Ecto neural progenitor cell (in vitro differentiated cells): ENCODE results near the gene COL23A1.

Experiments used
- DNase-seq: peaks from one replicate; pipeline ENCODE4 v3.0.0-alpha.2; 2018; ENCODE audit warnings: low spot score

Gene COL23A1

DNA sequence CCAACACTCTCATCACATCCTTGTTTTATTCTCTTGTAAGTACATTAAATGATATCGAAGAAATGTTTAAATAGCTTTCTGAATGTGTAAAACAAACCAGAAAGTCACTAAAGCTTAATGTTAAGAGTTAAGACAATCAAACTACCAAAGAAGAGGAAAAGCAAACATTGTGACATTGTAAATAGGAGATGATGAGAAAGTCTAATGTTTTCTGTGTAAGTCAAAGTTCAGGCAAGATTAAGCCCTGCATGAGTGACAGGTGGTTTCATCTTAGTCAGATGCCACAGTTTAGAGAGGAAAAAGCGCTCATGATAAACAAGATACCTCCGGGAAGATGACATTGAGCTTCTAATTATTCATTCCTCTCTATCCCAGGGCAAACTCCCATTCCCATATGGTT, 306.7 kb downstream of the COL23A1 start:
- DNase-seq = no peak

DNA sequence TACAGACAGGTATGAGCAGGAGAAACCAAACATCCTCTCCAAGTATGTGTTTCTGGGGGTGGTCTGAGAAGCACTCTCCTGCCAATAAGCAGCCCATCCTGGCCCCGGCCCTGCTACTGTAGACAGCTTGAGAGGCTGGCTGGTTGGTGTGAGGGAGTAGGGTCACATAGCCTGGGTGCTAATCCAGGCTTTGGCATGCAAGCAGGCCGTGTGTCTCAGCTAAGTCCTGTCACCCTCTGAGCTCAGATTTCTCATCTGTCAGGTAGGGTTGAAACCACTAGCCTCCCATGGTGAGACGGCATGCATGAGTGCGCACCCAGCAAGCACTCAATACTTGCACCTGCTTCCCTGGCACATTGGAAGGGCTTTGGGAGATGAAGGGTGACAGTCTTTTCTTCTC, 307.8 kb downstream of the COL23A1 start:
- no peak for DNase-seq

DNA sequence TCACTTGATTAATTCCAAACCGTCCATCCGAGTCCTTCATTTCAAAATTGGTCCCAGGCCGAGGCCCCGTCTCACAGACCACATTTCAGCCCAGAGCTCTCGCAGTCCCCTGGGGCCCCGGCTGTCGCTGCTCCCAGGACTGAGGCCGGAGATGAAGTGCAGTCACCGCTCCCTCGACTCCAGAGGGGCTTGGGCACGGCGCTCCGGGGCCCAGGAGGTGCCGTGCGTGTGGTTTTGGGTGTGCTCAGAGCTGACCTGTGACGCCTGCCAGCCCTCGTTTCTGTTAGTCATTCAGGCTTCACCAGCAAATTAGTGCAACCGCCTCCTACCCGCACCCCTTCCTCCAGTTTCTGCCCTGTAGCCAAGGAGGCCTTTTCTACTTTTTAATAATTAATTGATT, 308.9 kb downstream of the COL23A1 start:
- no peak for DNase-seq

DNA sequence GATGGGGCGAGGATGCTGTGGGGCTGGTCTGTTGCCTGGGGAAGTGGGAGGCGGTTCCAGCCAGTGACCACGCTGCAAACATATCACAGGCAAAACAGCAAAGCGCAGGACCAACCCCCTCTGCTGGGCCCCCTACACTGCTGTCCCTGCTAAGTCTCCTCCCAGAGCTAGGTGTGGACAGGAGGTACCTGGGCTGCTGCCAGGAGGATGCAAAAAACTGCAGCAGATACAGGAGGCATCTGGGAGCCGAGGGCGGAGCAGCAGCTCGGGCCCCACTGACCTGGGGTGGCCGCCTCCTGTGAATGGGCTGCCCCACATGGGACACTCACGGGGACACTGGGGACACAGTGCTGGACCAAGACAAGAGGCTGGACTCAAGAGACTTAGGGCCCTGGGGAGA, 309.6 kb downstream of the COL23A1 start:
- no peak for DNase-seq

DNA sequence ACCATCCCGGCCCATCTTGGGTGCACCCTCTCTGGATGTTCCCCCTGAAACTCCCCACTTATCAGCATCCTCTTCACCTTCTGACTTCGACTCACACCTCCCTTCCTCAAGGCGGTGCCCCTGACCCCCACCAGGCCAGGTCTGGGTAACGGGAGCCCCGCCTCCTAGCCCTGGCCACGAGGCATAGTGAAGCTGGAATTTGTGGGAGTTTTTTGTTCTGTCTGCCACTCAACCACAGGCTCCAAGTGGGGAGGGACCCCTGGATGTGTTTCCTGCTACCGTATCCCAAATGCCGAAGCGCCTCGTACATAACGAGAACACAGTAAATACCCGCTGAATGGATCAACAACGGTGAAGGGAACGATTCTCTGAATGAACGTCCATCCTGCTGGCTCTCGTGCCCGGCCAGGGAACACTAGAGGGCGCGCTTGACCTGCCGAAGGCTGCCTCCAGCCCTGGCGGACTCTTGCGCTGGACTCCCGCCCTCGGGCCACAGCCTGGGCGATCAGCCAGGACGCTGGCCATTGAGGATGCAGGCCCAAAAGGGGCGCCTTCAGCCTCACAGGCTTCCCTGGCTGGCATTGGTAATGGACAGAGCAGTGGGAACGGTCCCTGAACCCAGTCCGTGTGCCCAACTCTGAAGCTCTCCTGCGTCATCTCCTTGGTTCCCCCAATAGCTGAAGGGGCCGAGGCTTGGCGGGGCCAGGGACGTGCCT, 310.3 kb downstream of the COL23A1 start:
- peak; percentile 94 for DNase-seq

DNA sequence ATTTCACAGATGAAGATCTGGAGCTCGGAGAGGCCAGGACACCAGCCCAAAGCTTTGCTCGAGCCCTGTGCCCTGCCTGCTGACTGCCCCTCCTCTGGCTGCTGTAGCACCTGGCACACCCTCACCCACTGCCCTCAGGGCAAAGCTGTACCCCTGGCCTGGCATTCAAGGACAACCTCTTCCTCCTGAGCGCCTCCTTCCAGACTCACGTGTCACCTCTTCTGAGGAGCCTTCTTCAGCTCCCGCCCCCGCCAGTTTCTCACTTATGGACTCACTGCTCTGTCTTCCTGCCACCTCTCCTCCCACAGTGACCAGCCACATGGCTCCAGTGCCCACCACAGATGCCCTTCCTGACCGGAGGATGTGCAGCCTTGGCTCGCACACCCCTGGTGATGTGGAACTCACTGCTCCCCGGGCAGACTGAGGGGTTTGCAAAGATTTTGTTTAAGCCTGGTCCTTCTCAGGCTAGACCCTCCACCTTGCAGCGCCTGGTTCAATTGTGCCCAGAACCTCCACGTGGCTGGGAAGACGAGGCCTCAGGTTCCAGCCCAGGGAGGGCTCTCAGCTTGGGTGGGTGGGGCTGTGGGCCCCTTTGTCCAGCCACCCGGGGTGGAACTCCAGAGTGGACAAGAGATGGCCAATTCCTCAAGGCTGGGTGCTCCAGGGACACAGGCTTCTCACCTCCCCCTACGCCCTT, 311.0 kb downstream of the COL23A1 start:
- no peak for DNase-seq

DNA sequence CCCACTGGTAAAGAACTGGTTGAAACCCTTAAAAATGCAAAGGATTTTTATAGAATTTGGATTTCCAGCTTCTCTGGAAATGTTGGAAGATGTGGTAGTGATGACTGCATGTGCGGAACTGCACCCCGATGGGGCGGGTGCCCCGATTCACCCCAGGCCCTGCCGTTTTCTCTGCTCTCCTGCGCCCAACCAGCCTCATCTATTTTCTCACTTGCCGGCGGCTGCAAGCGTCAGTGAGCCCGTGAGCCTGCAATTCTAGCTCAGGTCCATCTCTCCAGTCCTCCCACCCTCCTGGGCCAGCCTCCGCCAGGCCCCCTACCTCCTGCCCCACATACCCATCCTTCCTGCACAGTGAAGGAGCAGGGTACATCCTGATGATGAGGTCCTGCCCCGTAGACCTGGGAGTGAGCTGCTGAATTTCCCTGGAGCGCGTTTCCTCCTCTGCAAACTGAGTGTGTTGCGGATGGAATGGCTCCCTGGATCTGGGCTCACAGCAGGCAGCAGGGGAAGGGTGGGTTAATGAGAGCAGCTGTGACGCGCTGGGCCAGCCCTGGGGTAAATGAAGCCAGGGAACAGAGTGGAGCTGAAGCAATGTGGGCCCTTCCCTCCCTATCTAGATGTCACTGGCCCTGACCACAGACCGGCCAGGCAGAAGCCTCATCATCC, 311.7 kb downstream of the COL23A1 start:
- DNase-seq = no peak

DNA sequence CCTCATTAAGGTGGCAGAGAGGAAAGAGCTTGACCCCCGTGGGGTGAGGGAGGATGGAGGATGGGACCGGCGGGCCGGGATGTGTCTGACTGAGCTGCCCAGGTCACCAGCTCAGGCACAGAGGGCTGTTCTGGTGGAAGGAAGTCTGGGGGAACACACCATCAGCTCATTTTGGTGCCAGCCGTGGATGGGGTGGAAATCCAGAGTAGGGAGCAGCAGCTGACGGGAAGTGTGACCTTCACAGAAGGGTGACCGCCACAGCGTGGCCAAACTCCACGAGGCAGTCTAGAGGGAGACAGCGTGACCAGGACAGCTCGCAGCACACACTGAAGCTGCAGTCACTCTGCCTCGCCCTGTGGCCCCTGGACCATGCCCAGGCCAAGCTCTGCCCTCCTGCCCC, 312.3 kb downstream of the COL23A1 start:
- DNase-seq = no peak

DNA sequence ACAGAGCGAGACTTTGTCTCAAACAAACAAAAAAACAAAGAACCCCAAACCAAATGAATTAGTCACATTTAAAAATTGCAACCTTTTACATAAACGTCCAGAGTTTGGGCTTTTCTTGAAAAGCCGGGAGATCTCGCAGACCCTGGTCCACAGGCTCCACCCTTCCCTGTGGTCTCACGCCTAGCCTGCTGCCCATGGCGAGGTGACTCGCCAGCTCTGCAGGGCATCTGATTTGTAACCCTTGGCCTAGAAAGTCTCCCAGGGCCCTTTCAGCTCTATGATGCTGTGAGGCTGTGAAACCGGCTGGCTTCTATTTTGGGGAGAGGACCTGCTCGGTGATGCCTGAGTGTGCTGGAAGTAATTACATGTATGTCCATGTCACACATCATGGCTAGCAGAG, 312.8 kb downstream of the COL23A1 start:
- no peak for DNase-seq

DNA sequence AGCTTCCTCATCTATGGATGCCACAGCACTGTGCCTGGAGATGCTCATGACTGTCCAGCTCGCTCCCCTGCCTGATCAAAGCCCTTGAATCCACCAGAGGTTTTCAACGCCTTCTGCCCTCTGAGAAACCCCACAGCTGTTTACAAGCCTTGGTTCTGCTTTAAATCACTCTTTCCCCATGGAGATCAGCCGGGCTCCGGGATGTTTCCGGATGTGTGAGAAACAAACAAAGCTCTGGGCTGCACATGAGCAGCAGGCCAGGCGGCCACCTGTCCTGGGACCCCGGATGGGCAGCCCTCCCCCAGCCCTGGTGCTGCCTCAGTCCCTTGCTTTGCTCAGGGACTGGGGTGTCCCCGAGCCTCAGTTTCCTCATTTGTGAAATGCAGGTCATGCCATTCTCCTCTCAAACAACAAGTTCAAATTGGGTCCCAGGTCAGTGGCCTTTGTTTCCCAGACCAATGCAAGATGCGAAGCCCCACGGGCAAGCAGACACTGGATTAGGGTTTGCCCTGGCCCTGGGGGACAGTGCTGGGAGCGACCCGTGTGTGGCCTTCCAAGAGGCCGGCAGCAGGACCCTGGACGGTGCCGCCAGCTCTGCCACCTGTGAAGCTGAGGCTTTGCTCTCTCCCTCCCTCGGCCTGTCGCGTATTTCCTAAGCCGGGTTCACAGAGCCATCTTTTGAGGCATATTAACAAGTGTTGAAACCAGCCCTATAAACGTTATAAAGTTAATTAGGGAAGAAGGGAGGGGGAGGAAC, 315.2 kb downstream of the COL23A1 start:
- no peak for DNase-seq

DNA sequence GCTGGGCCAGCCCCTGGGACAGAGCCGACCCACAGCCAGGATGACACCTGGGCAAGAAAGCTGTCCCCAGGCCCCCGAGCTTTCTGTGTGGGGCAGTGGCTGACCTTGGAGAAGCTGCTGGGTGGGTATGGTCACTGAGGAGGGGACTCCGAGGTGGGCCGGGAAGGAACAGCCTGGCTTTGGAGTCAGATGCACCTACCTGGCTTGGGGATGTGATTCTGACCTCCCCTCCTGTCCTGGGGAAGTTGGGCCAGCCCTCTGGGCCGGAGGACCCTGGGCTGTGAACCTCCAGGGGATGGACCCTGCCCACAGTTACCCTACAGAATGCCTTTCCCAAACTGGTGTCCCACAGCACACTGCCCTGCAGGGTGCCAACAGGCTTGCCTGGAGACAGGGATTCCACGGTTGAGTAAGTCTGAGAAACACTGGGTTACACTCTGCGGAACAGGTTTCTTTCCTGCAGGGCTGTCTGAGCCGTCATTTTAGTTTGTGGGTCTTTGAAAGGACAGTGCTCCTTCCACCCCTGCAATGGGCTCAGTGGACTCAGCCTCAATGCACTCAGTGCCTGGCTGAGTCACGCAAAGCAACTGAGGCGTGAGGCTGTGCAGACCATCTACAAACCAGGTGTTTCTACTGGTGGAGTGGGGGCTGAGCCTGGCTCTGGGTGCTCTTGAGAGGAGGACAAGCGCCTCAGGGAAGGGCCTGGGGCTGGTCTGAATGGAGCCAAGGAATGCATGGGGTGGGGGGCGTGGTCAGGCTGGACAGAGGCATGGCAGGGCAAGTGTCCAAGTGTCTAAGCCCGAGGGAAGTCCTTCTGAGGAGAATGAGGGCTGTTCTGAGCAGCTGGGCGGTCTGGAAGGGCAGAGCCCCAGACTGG, 316.3 kb downstream of the COL23A1 start:
- DNase-seq = no peak

DNA sequence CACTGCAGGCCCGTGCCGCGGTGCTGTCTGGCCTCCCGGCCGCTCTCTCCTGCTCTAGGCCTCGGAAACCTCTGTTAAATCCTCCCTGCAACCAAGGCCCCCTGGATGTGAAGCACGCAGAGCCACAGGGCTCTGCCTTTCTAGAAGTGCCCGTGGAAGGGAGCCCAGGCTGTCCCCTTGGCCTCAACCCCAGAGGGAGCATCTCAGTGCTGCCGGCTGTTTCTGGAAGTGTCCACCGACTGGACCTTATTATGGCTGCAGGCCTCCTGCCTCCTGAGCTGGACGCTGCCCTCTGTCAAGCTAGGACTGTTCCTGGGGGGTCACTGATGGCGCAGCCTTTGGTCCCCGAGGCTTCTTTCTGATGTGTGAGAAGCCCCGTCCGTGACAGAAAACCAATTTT, 317.2 kb downstream of the COL23A1 start:
- DNase-seq = no peak

DNA sequence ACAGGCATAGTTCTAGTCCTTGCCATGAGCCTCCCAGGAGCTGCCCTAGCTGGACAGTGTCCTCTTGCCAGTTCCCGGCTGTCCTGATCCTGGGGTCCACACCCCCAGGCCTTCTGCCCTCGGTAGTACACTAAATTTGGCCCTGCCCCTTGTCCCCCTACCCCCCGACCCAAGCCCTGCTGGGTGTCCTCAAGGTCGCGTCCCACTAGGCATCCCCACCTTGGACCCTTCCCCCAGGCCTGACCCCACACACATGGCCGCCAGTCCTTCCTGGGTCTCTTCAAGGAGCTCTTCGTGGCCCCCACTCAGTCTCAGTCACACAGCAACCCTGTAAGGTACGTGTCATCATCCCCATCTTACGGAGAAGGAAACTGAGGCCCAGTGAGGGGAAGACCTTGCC, 317.6 kb downstream of the COL23A1 start:
- no peak for DNase-seq

DNA sequence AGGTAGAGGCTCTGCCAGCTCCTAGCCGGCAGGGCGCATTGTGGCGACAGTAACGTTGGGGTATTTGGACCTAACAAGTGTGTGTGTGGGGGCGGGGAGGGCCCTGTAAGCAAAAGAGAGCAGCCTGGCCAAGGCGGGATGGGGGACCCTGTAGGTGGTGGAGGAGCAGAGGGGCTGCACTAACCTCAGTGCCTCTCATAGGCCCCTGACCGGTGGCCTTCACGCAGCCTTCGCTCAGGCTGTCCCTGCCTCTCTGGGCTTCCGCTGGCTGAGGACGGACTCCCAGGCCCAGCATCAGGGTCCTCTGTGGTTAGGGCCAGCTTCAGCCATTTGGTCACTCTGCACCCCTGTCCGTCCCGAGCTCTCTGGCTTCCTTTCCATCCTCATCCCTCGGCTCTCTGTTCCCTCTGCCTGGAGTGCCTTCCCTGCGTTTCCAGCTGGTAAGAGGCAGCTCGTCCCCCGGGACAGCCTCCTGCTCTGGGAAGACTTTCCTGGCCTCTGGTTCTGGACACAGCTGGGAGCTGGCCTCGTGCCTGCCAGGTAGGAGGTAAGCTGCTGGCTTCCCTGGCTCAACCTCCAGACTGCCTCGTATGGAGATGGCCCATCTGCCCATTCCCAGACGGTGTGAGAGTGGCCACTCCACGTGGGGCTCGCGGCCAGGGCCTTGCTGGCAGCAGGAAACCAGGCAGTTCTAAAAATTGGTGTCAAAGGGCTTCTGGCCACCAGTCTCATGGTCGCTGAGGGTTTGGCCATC, 318.3 kb downstream of the COL23A1 start:
- no peak for DNase-seq

DNA sequence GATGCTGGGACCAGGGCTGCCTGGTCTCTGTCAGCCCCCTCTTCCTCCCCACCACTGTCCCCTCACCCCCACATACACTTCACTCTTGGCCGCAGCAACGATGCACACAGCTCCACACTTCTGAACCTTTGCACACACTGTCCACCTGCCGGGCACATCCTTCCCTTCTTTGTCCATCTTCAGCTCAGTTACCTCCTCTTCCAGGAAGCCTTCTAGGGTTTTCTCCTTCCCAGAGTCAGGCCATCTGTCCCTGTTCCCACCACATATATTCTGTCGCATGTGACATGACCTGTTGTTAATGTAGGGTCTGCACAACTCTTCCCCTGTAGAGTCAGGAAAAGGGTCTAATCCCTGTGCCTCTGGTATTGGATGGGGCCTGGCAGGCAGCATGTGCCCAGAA, 319.0 kb downstream of the COL23A1 start:
- no peak for DNase-seq

DNA sequence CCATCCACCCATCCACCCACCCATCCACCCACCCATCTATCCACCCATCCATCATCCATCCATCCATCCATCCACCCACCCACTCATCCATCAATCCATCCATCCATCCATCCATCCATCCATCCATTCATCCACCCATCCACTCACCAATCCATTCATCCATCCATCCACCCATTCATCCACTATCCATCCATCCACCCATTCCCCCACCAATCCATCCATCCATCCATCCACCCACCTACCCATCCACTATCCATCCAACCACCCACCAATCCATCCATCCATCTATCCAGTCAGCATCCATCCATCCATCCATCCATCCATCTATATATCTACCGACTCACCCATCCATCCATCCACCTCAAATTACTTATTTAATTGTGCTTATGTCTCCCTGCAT, 320.7 kb downstream of the COL23A1 start:
- no peak for DNase-seq

DNA sequence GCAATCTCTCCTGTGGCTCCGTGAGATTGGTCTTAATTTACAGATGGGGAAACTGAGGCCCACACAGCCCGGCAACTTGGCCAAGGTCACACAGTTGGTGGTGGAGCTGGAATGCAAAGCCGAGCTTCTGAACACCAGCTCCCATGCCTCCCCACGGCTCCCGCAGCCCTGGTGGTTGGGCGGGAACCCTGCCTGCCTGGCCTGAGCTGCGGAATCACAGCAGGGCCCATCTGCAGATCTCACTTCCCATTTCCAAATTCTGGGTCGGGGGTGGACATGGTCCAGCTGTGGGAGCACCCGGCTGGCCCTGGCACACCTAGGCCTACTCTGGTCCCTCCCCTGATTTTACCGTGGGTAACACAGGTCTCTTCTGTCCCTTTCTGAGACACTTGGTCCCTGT, 322.3 kb downstream of the COL23A1 start:
- DNase-seq = no peak

DNA sequence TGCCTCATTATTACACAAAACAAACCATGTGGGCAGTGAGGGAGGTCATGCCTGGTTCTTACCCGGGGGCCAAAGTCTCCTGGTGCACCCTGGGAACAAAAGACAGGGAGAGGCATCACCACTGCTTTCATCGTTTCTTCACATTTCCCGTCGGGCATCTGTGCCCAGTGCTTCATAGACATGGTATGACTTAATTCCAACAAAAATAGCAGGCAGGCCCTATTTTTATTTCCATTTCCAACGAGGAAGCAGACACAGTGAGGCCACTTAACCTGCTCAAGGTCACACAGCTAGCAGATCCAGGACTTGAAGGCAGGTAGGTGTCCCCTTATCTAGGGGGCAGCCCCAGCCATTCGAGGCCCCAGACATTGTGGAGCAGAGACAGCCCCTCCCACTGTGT, 322.9 kb downstream of the COL23A1 start:
- DNase-seq = no peak

DNA sequence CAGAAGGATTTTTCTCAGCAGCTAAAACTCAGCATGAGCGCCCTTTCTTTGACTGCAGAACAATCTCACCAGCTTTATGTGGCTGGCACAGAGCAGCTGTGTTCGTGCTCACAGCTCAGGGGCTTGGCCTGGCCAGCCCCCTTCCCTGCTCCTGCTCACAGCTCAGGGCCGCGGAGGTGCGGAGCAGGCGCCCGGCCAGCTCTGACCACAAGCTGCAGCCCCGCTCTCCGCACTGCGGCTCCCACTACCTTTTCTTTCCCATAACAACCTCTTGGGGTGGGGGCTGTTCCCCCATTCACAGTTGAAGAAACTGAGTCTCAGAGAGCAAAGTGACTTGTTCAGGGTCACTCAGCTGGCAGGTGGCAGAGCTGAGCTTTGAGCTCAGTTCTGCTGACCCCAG, 323.6 kb downstream of the COL23A1 start:
- no peak for DNase-seq

DNA sequence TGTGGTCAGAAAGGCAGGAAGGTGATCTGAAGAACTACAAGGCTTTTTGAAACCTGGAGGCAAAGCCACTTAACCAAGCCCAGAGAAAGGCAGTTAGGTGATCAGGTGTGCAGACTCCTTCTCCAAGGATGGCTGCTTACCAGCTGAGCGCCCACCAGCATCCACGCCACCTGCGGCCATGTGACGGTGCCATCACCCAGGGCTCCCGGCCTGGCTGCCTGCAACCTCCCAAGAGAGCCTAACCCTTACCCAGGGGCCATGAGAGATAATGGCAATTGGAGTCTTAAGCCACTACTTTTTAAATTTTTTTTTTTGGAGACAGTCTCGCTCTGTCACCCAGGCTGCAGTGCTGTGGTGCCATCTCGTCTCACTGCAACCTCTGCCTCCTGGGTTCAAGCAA, 324.4 kb downstream of the COL23A1 start:
- no peak for DNase-seq

DNA sequence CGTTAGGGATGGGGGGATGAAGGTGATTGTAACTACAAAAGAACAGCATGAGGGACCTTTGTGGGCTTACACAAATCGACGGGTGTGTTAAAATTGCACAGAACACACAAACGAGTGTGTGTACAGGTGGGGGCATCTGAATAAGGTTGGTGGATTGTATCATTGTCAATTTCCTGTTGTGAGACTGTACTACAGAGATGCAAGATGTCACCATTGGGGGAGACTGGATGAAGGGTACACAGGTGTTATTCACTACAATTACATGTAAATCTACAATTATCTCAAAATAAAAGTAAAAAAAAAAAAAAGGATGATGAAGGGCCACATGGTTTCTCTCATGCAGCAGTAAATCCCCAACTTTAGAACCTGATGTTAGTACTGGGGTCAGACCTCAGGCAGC, 326.1 kb downstream of the COL23A1 start:
- no peak for DNase-seq
